ENCODE data around the gene TICAM2.

GRCh38 chr5:115531787-115532367, 70.4 kb downstream of the TICAM2 start:
- TF ChIP-seq CTCF (IDR thresholded peaks at IDR 0.05 in 8 of 11, conservative IDR thresholded peaks at IDR 0.05 in 3 of 11): no peak
- TF ChIP-seq POLR2A (IDR thresholded peaks at IDR 0.05): no peak

Data from spleen (tissue), 7 donors.